Loucy (cell line): ENCODE measurements around the gene C5orf24.

Source experiments
- H2AFZ ChIP-seq: fragments of 200-600 bp; sonication (generic); 2 replicates; pipeline ENCODE4 v1.6.0; 2016; ENCODE audit warnings: antibody characterized with exemption, mild to moderate bottlenecking, low read length, moderate library complexity
- H3F3A ChIP-seq: fragments of 200-600 bp; 2 replicates; pipeline ENCODE4 v1.6.0; 2016; ENCODE audit warnings: antibody characterized with exemption, low read depth, mild to moderate bottlenecking
- H3K27me3 ChIP-seq: fragments of 200-600 bp; sonication (generic); 2 replicates; pipeline ENCODE4 v1.6.1; 2014; ENCODE audit warnings: low read length, mild to moderate bottlenecking; ENCODE audit not compliant: insufficient read depth, poor library complexity, severe bottlenecking
- H3K36me3 ChIP-seq: fragments of 200-600 bp; sonication (generic); 2 replicates; pipeline ENCODE4 v1.6.1; 2016; ENCODE audit warnings: low read length; ENCODE audit not compliant: insufficient read depth
- H3K4me1 ChIP-seq: fragments of 200-600 bp; sonication (generic); 2 replicates; pipeline ENCODE4 v1.5.1; 2014; ENCODE audit warnings: low read length, mild to moderate bottlenecking; ENCODE audit not compliant: insufficient read depth, poor library complexity, severe bottlenecking
- H3K4me2 ChIP-seq: fragments of 200-600 bp; sonication (generic); 2 replicates; pipeline ENCODE4 v1.6.0; 2014; ENCODE audit warnings: antibody characterized with exemption, low read length, low read depth, mild to moderate bottlenecking; ENCODE audit not compliant: poor library complexity, severe bottlenecking
- H3K4me3 ChIP-seq: fragments of 200-600 bp; sonication (generic); 2 replicates; pipeline ENCODE4 v1.5.1; 2014; ENCODE audit warnings: low read length, mild to moderate bottlenecking, mixed read lengths; ENCODE audit not compliant: poor library complexity, severe bottlenecking
- H3K79me2 ChIP-seq: fragments of 200-600 bp; sonication (generic); 2 replicates; pipeline ENCODE4 v1.6.1; 2014; ENCODE audit warnings: low read length; ENCODE audit not compliant: insufficient read depth
- H3K9ac ChIP-seq: fragments of 200-600 bp; sonication (generic); 2 replicates; pipeline ENCODE4 v1.6.0; 2014; ENCODE audit warnings: mild to moderate bottlenecking, low read depth, low read length, moderate library complexity; ENCODE audit not compliant: poor library complexity, severe bottlenecking
- H3K9me2 ChIP-seq: fragments of 200-600 bp; sonication (generic); replicated peaks from 2 replicates; pipeline ENCODE4 v1.6.1; 2016; ENCODE audit warnings: low read depth, low read length, mixed read lengths
- H3K9me3 ChIP-seq: fragments of 200-600 bp; sonication (generic); 2 replicates; pipeline ENCODE4 v1.6.1; 2014; ENCODE audit warnings: mild to moderate bottlenecking, antibody characterized with exemption, low read length, low read depth; ENCODE audit not compliant: insufficient read depth
- H4K20me1 ChIP-seq: fragments of 200-600 bp; sonication (generic); 2 replicates; pipeline ENCODE4 v1.6.0; 2014; ENCODE audit warnings: antibody characterized with exemption, low read length, mild to moderate bottlenecking; ENCODE audit not compliant: insufficient read depth, poor library complexity, severe bottlenecking
- EZH2phosphoT487 ChIP-seq: fragments of 200-600 bp; IDR thresholded peaks from 2 replicates; pipeline ENCODE4 v1.6.1; 2018; ENCODE audit warnings: antibody characterized with exemption, mild to moderate bottlenecking, moderate library complexity, borderline replicate concordance
- TF ChIP-seq, protein P1 (sequence below): fragments of 200-600 bp; sonication (generic); conservative IDR thresholded peaks from 2 replicates; pipeline ENCODE4 v1.5.1; 2014; ENCODE audit warnings: mild to moderate bottlenecking, antibody characterized with exemption, low read length

Gene C5orf24

DNA sequence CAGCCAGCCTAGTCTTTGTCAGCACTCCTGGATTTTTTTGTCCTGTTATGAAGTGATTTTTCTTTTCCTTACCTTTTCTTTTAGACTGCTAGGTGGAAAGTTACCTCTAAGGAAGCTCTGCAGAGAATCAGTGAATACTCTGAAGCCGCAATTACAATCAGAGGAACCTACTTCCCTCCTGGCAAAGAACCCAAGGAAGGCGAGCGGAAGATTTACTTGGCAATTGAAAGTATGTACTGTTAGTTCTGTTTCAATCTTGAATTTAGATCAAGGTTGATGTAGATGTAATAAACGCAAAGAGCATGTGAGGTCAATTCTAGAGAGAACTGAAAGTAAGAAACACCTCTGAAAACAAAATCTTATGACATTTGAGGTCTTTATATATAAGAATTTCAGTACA, 27.0 kb upstream of the C5orf24 start:
- Histone ChIP-seq H3K79me2 (no peaks in the 10 kb centered on the region), H4K20me1 (peaks cover 15% of the 10 kb centered on the region), H3K9me2 (no peaks in the 10 kb centered on the region), H3K27me3 (no peaks in the 10 kb centered on the region), H3K4me3 (no peak overlapping the region), H3K9ac (no peak overlapping the region), H3K4me1 (no peaks in the 10 kb centered on the region), H3F3A (no peaks in the 10 kb centered on the region), H3K36me3 (peaks cover 40% of the 10 kb centered on the region; the same call in 1 of the 2 replicates), H3K9me3 (no peaks in the 10 kb centered on the region), H3K4me2 (no peak overlapping the region), H2AFZ (no peak overlapping the region)
- TF ChIP-seq, protein P1, sequence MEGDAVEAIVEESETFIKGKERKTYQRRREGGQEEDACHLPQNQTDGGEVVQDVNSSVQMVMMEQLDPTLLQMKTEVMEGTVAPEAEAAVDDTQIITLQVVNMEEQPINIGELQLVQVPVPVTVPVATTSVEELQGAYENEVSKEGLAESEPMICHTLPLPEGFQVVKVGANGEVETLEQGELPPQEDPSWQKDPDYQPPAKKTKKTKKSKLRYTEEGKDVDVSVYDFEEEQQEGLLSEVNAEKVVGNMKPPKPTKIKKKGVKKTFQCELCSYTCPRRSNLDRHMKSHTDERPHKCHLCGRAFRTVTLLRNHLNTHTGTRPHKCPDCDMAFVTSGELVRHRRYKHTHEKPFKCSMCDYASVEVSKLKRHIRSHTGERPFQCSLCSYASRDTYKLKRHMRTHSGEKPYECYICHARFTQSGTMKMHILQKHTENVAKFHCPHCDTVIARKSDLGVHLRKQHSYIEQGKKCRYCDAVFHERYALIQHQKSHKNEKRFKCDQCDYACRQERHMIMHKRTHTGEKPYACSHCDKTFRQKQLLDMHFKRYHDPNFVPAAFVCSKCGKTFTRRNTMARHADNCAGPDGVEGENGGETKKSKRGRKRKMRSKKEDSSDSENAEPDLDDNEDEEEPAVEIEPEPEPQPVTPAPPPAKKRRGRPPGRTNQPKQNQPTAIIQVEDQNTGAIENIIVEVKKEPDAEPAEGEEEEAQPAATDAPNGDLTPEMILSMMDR: no peak
- no peak for TF ChIP-seq EZH2phosphoT487

DNA sequence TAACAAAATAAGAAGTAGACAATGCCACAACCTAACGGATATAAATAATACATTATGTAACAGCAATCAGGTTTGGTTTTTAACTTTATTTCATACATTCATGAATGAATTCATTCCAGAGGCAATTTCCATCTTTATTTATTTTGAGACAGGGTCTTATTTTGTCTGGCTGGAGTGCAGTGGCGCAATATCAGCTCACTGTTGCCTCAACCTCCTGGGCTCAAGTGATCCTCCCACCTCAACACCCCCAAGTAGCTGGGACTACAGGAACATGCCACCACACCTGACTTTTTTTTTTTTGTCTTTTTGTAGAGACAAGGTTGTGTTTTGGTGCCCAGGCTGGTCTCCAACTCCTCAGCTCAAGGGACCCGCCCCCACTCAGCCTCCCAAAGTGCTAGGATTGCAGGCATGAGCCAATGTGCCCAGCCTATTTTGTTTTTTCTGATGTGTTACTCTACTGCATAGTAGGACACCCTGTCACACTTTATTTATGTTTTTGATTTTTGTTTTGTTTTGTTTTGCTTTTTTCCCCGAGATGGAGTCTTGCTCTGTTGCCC, 26.3 kb upstream of the C5orf24 start:
- Histone ChIP-seq H3K4me1 (no peaks in the 10 kb centered on the region), H3K36me3 (peaks cover 41% of the 10 kb centered on the region; the same call in 1 of the 2 replicates), H4K20me1 (peaks cover 9% of the 10 kb centered on the region), H3K27me3 (no peaks in the 10 kb centered on the region), H3K4me2 (no peak overlapping the region), H3K9me2 (no peaks in the 10 kb centered on the region), H3K4me3 (no peak overlapping the region), H2AFZ (no peak overlapping the region), H3K9ac (no peak overlapping the region), H3K79me2 (no peaks in the 10 kb centered on the region), H3K9me3 (no peaks in the 10 kb centered on the region), H3F3A (no peaks in the 10 kb centered on the region)
- TF ChIP-seq, protein P1: no peak
- no peak for TF ChIP-seq EZH2phosphoT487

DNA sequence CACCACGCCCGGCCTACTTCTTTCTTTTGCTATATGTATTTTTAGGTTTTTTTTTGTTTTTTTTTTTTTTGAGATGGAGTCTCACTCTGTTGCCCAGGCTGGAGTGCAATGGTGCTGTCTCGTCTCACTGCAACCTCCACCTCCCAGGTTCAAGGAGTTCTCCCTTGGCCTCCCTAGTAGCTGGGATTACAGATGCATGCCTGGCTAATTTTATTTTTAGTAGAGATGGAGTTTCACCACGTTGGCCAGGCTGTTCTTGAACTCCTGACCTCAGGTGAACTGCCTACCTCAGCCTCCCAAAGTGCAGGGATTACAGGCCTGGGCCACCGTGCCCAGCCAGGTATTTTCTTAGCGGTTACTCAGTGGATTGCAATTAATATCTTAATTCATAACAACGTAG, 23.9 kb upstream of the C5orf24 start:
- no peak overlapping the region for H2AFZ ChIP-seq
- no peaks in the 10 kb centered on the region for H3K9me3 ChIP-seq
- H3K79me2 ChIP-seq: no peaks in the 10 kb centered on the region
- no peaks in the 10 kb centered on the region for H3F3A ChIP-seq
- H3K36me3 ChIP-seq: peaks cover 38% of the 10 kb centered on the region; the same call in 1 of the 2 replicates
- H3K27me3 ChIP-seq: no peaks in the 10 kb centered on the region
- no peak for TF ChIP-seq EZH2phosphoT487
- TF ChIP-seq, protein P1: no peak
- no peaks in the 10 kb centered on the region for H4K20me1 ChIP-seq
- H3K9me2 ChIP-seq: no peaks in the 10 kb centered on the region
- H3K4me3 ChIP-seq: no peak overlapping the region
- no peaks in the 10 kb centered on the region for H3K4me1 ChIP-seq
- H3K4me2 ChIP-seq: no peak overlapping the region
- no peak overlapping the region for H3K9ac ChIP-seq
